ENCODE measurements around the gene OR1N1. TPM values are rescaled to one million over a fixed set of nuclear protein-coding genes. Genes with fewer than 3 reads are reported as not detected.

OR1N1 gene
- total RNA-seq, 4 donors from 2014 or later = not detected

DNA sequence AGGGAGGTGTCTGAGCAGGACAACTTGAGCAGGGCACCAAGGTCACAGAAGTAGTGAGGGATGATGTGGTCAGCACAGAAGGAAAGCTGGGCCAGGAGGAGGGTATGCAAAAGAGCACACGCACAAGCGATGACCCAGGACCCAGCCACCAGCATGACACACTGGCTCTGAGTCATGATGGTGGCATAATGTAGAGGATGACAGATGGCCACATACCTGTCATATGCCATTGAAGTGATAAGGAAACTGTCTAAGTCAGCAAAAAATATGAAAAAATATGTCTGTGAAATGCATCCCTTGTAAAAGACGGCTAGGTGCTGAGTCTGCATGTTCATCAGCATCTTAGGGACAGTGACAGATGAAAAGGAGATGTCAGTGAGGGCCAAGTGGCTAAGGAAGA lies 49.7 kb downstream of the OR1N1 start:
- intact Hi-C loops (cut with DNase I) = no loop called here
- Histone ChIP-seq H3K27ac (replicated peaks in 1 of 4) (no peak overlapping the region), H3K9me3 (no peaks in the 10 kb centered on the region), H3K27me3 (no peaks in the 10 kb centered on the region), H3K4me3 (no peak overlapping the region), H3K4me1 (peaks cover 0 to 2% (median 0%) of the 10 kb centered on the region in 4 donors), H3K36me3 (no peaks in the 10 kb centered on the region)
- 84% methylated on average over 3 of the region's 3 CpGs for WGBS
- DNase-seq (ENCODE audit: extremely low spot score) = no peak
- TF ChIP-seq POLR2AphosphoS5 (IDR thresholded peaks at IDR 0.05) = no peak
- TF ChIP-seq POLR2A (IDR thresholded peaks at IDR 0.05; ENCODE audit: low read depth) = no peak
- no peak for TF ChIP-seq EP300 (IDR thresholded peaks at IDR 0.05)
- TF ChIP-seq, protein P1, sequence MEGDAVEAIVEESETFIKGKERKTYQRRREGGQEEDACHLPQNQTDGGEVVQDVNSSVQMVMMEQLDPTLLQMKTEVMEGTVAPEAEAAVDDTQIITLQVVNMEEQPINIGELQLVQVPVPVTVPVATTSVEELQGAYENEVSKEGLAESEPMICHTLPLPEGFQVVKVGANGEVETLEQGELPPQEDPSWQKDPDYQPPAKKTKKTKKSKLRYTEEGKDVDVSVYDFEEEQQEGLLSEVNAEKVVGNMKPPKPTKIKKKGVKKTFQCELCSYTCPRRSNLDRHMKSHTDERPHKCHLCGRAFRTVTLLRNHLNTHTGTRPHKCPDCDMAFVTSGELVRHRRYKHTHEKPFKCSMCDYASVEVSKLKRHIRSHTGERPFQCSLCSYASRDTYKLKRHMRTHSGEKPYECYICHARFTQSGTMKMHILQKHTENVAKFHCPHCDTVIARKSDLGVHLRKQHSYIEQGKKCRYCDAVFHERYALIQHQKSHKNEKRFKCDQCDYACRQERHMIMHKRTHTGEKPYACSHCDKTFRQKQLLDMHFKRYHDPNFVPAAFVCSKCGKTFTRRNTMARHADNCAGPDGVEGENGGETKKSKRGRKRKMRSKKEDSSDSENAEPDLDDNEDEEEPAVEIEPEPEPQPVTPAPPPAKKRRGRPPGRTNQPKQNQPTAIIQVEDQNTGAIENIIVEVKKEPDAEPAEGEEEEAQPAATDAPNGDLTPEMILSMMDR (IDR thresholded peaks at IDR 0.05) = no peak

Other genes starting within 250 kb of the OR1N1 start
- gene PTGS1, start 156.3 kb downstream of the OR1N1 start, total RNA-seq = 100 to 1,000 TPM in 1 of 4 donors, 10 to 100 TPM in 3; 72.2 to 119 (median 84.1) TPM
- gene OR1J1, start 49.4 kb downstream of the OR1N1 start, total RNA-seq = not detected
- not detected for gene OR1J2, start 16.5 kb downstream of the OR1N1 start, total RNA-seq
- not detected for gene OR1J4, start 8.2 kb downstream of the OR1N1 start, total RNA-seq
- not detected for gene OR1N2, start 25.8 kb upstream of the OR1N1 start, total RNA-seq
- gene OR1L8, start 56.1 kb upstream of the OR1N1 start, total RNA-seq = not detected
- gene OR1Q1, start 87.4 kb upstream of the OR1N1 start, total RNA-seq = not detected
- not detected for gene OR1B1, start 130.3 kb upstream of the OR1N1 start, total RNA-seq
- not detected for gene OR1L1, start 134.4 kb upstream of the OR1N1 start, total RNA-seq
- gene OR1L3, start 147.8 kb upstream of the OR1N1 start, total RNA-seq = not detected
- gene OR1L4, start 196.7 kb upstream of the OR1N1 start, total RNA-seq = not detected
- gene OR1L6, start 215.0 kb upstream of the OR1N1 start, total RNA-seq = not detected

All from esophagus muscularis mucosa (tissue), 4 donors.